ENCODE results near the gene CFLAR. TPM values are rescaled to one million over a fixed set of nuclear protein-coding genes. Genes with fewer than 3 reads are reported as not detected.

CFLAR gene
- polyA plus RNA-seq, 1 of the 3 experiments (the other 2 are of a cell fraction), result 23.7 TPM

GRCh38 chr2:201199847-201200246, 83.9 kb downstream of the CFLAR start:
- no peak overlapping the region for H2AFZ ChIP-seq (ENCODE audit: low read depth)
- no peaks in the 10 kb centered on the region for H3F3A ChIP-seq (replicated peaks; ENCODE audit: insufficient read depth)
- H3K4me2 ChIP-seq, result no peak overlapping the region
- H3K27me3 ChIP-seq (ENCODE audit: insufficient read depth), result no peaks in the 10 kb centered on the region
- H3K79me2 ChIP-seq (ENCODE audit: insufficient read depth), result no peaks in the 10 kb centered on the region
- CTCF ChIA-PET, result interaction anchor here (0.7 to 1.9 kb wide), 3 partner anchors 22 to 131 kb away, joined by 3 to 5 read pairs (median 4); no protein-coding TSS in a partner anchor
- H3K27ac ChIP-seq (ENCODE audit: low read depth in 2 of 2, low read length in 1 of 2), result no peak overlapping the region
- no peaks in the 10 kb centered on the region for H3K9me3 ChIP-seq
- no peaks in the 10 kb centered on the region for H3K36me3 ChIP-seq (replicated peaks in 1 of 2; ENCODE audit: control insufficient read depth in 1 of 2, insufficient read depth in 2 of 2, low read length in 1 of 2)
- no peaks in the 10 kb centered on the region for H3K9me2 ChIP-seq
- POLR2A ChIA-PET, result no interaction called here
- H3K9ac ChIP-seq, result no peak overlapping the region
- no peak overlapping the region for H3K4me3 ChIP-seq (ENCODE audit: low read depth in 2 of 2, low read length in 1 of 2)
- DNase-seq, result peak; percentile 28
- TF ChIP-seq PBX3 (IDR thresholded peaks at IDR 0.05) (no peak), SIN3A (IDR thresholded peaks at IDR 0.05; ENCODE audit: borderline replicate concordance, low read depth, low read length) (no peak), USF1 (IDR thresholded peaks at IDR 0.05; ENCODE audit: borderline replicate concordance, low read depth) (no peak), RCOR1 (IDR thresholded peaks at IDR 0.05; ENCODE audit: low read length) (peak; percentile 55; the same call in 1 of the 2 replicates)
- 54% methylated on average over 5 of the region's 5 CpGs for WGBS (ENCODE audit: low lambda C conversion rate)
- peaks cover 0 to 8% of the 10 kb centered on the region in 2 experiments; a peak in 2 of 4 replicates for H3K4me1 ChIP-seq (ENCODE audit: control insufficient read depth in 1 of 2, insufficient read depth in 2 of 2, low read depth in 1 of 2, low read length in 1 of 2)
- no peaks in the 10 kb centered on the region for H4K20me1 ChIP-seq (ENCODE audit: insufficient read depth)

GRCh38 chr2:201200345-201200744, 84.4 kb downstream of the CFLAR start:
- Histone ChIP-seq H3K36me3 (replicated peaks in 1 of 2; ENCODE audit: control insufficient read depth in 1 of 2, insufficient read depth in 2 of 2, low read length in 1 of 2) (no peaks in the 10 kb centered on the region), H4K20me1 (ENCODE audit: insufficient read depth) (no peaks in the 10 kb centered on the region), H3F3A (replicated peaks; ENCODE audit: insufficient read depth) (no peaks in the 10 kb centered on the region), H3K27ac (ENCODE audit: low read depth in 2 of 2, low read length in 1 of 2) (no peak overlapping the region), H3K79me2 (ENCODE audit: insufficient read depth) (no peaks in the 10 kb centered on the region), H3K9me3 (no peaks in the 10 kb centered on the region), H3K27me3 (ENCODE audit: insufficient read depth) (no peaks in the 10 kb centered on the region), H3K4me3 (ENCODE audit: low read depth in 2 of 2, low read length in 1 of 2) (no peak overlapping the region), H3K9me2 (no peaks in the 10 kb centered on the region), H3K9ac (no peak overlapping the region), H2AFZ (ENCODE audit: low read depth) (no peak overlapping the region), H3K4me1 (ENCODE audit: control insufficient read depth in 1 of 2, insufficient read depth in 2 of 2, low read depth in 1 of 2, low read length in 1 of 2) (peaks cover 0 to 8% of the 10 kb centered on the region in 2 experiments; a peak in 2 of 4 replicates), H3K4me2 (no peak overlapping the region)
- no peak for DNase-seq
- POLR2A ChIA-PET, result no interaction called here
- WGBS (ENCODE audit: low lambda C conversion rate), result 90% methylated on average over 8 of the region's 8 CpGs
- CTCF ChIA-PET, result interaction anchor here (0.7 to 1.9 kb wide), 3 partner anchors 22 to 131 kb away, joined by 3 to 5 read pairs (median 4); no protein-coding TSS in a partner anchor
- TF ChIP-seq RFX5 (IDR thresholded peaks at IDR 0.05; ENCODE audit: low read length) (no peak), IRF3 (IDR thresholded peaks at IDR 0.05; ENCODE audit: low read depth, low read length) (no peak), REST (IDR thresholded peaks at IDR 0.05; ENCODE audit: low read depth, low read length) (no peak), USF2 (IDR thresholded peaks at IDR 0.05; ENCODE audit: borderline replicate concordance, low read depth, low read length) (no peak), FOXJ3 (CRISPR knock-in tag; IDR thresholded peaks at IDR 0.05) (no peak), SMC3 (IDR thresholded peaks at IDR 0.05; ENCODE audit: low read depth, low read length) (no peak), CHD2 (IDR thresholded peaks at IDR 0.05; ENCODE audit: low read length, partially characterized antibody) (no peak), PBX3 (IDR thresholded peaks at IDR 0.05) (no peak), MEF2A (IDR thresholded peaks at IDR 0.05; ENCODE audit: borderline replicate concordance, low read depth) (no peak), GATA2 (CRISPR knock-in tag; IDR thresholded peaks at IDR 0.05) (no peak), TAF1 (IDR thresholded peaks at IDR 0.05; ENCODE audit: borderline replicate concordance, low read depth, low read length) (no peak), FOSL2 (IDR thresholded peaks at IDR 0.05; ENCODE audit: borderline replicate concordance, low read depth) (no peak), GABPA (IDR thresholded peaks at IDR 0.05; ENCODE audit: low read depth) (no peak), JUND (IDR thresholded peaks at IDR 0.05) (no peak), TEAD4 (IDR thresholded peaks at IDR 0.05; ENCODE audit: borderline replicate concordance, insufficient read depth) (no peak)

Data from SK-N-SH (cell line).